Astrocyte (in vitro differentiated cells and primary cell): ENCODE data around the gene KHK. TPM values are rescaled to one million over a fixed set of nuclear protein-coding genes. Genes with fewer than 3 reads are reported as not detected.

Experiments
- DNase-seq: peaks from one replicate; pipeline ENCODE4 v3.0.0-alpha.2; 2010; ENCODE audit warnings: low read depth
- FAIRE-seq: peaks from 2 replicates; lab custom pipeline; 2011; peaks lifted over from hg19 to GRCh38; lab: Jason Lieb, UNC
- H2AFZ ChIP-seq: 2 replicates; pipeline ENCODE4 v1.6.0; 2012; ENCODE audit warnings: low read depth, low read length, inconsistent platforms
- H3K27ac ChIP-seq: 2 replicates; pipeline ENCODE4 v1.5.1; 2011; ENCODE audit warnings: low read depth, low read length, inconsistent platforms
- H3K27me3 ChIP-seq: 2 replicates; pipeline ENCODE4 v1.6.0; 2011; ENCODE audit warnings: low read length, inconsistent platforms; ENCODE audit not compliant: insufficient read depth
- H3K36me3 ChIP-seq: 2 replicates; pipeline ENCODE4 v1.5.1; 2011; ENCODE audit warnings: low read length, inconsistent platforms; ENCODE audit not compliant: insufficient read depth
- H3K4me1 ChIP-seq: 2 replicates; pipeline ENCODE4 v1.5.1; 2011; ENCODE audit warnings: low read length, inconsistent platforms; ENCODE audit not compliant: insufficient read depth
- H3K4me2 ChIP-seq: 2 replicates; pipeline ENCODE4 v1.6.0; 2012; ENCODE audit warnings: low read length, inconsistent platforms
- H3K4me3 ChIP-seq: 2 replicates; pipeline ENCODE4 v1.5.1; 2011; ENCODE audit warnings: low read depth, mild to moderate bottlenecking, low read length, inconsistent platforms; ENCODE audit not compliant: insufficient read depth
- H3K79me2 ChIP-seq: 2 replicates; pipeline ENCODE4 v1.6.0; 2012; ENCODE audit warnings: mild to moderate bottlenecking, low read length, inconsistent platforms; ENCODE audit not compliant: insufficient read depth
- H3K9ac ChIP-seq: 2 replicates; pipeline ENCODE4 v1.6.0; 2012; ENCODE audit warnings: mild to moderate bottlenecking, low read length, inconsistent platforms
- H3K9me3 ChIP-seq: 2 replicates; pipeline ENCODE4 v1.5.1; 2012; ENCODE audit warnings: low read depth, mild to moderate bottlenecking, low read length, inconsistent platforms; ENCODE audit not compliant: insufficient read depth
- H4K20me1 ChIP-seq: 2 replicates; pipeline ENCODE4 v1.6.0; 2012; ENCODE audit warnings: low read length, inconsistent platforms; ENCODE audit not compliant: insufficient read depth
- H3K27ac Mint-ChIP-seq: one replicate; pipeline ENCODE4 v1.8.0; 2021; ENCODE audit warnings: mild to moderate bottlenecking, mixed read lengths; ENCODE audit not compliant: unreplicated experiment
- H3K27me3 Mint-ChIP-seq: one replicate; pipeline ENCODE4 v1.8.0; 2021; ENCODE audit warnings: low read depth, mixed read lengths; ENCODE audit not compliant: unreplicated experiment
- H3K36me3 Mint-ChIP-seq: one replicate; pipeline ENCODE4 v1.8.0; 2021; ENCODE audit warnings: low read depth, mixed read lengths; ENCODE audit not compliant: unreplicated experiment
- H3K4me1 Mint-ChIP-seq: one replicate; pipeline ENCODE4 v1.8.0; 2021; ENCODE audit warnings: low read depth, mixed read lengths; ENCODE audit not compliant: unreplicated experiment
- H3K4me3 Mint-ChIP-seq: one replicate; pipeline ENCODE4 v1.8.0; 2021; ENCODE audit warnings: mild to moderate bottlenecking, moderate library complexity, mixed read lengths; ENCODE audit not compliant: unreplicated experiment
- H3K9me3 Mint-ChIP-seq: one replicate; pipeline ENCODE4 v1.8.0; 2021; ENCODE audit warnings: mild to moderate bottlenecking, mixed read lengths; ENCODE audit not compliant: unreplicated experiment
- CTCF ChIP-seq: IDR thresholded peaks from 2 replicates; pipeline ENCODE4 v1.5.1; 2011; ENCODE audit warnings: low read depth, mild to moderate bottlenecking, inconsistent platforms, low read length, moderate library complexity; ENCODE audit not compliant: insufficient read depth
- EZH2 ChIP-seq: IDR thresholded peaks from 2 replicates; pipeline ENCODE4 v1.6.1; 2012; ENCODE audit warnings: mild to moderate bottlenecking, low read length, inconsistent platforms; ENCODE audit not compliant: insufficient read depth
- total RNA-seq: library from RNA; stranded (reverse); gene quantifications from 2 replicates; pipeline ENCODE4 v1.2.1, GENCODE V29; 2021

The KHK gene
- total RNA-seq, 1 donor from 2014 or later, result 0.95 TPM

- peaks cover 2% of the 10 kb centered on the region for H3K9me3 Mint-ChIP-seq
- no peak overlapping the region for H3K4me2 ChIP-seq
- H3K27me3 Mint-ChIP-seq, result peaks cover 24% of the 10 kb centered on the region
- H3K9me3 ChIP-seq, result no peaks in the 10 kb centered on the region
- no peak overlapping the region for H3K4me3 ChIP-seq
- no peak overlapping the region for H2AFZ ChIP-seq
- no peaks in the 10 kb centered on the region for H3K36me3 ChIP-seq
- H3K27me3 ChIP-seq, result no peaks in the 10 kb centered on the region
- H3K36me3 Mint-ChIP-seq, result no peaks in the 10 kb centered on the region
- H4K20me1 ChIP-seq, result peaks cover 3% of the 10 kb centered on the region
- H3K4me1 Mint-ChIP-seq, result no peaks in the 10 kb centered on the region
- H3K27ac Mint-ChIP-seq, result no peak overlapping the region
- TF ChIP-seq EZH2 (no peak), CTCF (no peak)
- H3K4me3 Mint-ChIP-seq, result no peak overlapping the region
- FAIRE-seq (no peak), DNase-seq (no peak)
- no peaks in the 10 kb centered on the region for H3K79me2 ChIP-seq
- H3K9ac ChIP-seq, result no peak overlapping the region
- peaks cover 19% of the 10 kb centered on the region for H3K4me1 ChIP-seq
- no peak overlapping the region for H3K27ac ChIP-seq
Measured at GRCh38 chr2:27089111-27089954, 2.8 kb downstream of the KHK start.

- no peaks in the 10 kb centered on the region for H3K79me2 ChIP-seq
- no peak for TF ChIP-seq EZH2
- TF ChIP-seq CTCF, result no peak
- H3K27ac Mint-ChIP-seq, result no peak overlapping the region
- peaks cover 24% of the 10 kb centered on the region for H3K27me3 Mint-ChIP-seq
- no peaks in the 10 kb centered on the region for H3K4me1 Mint-ChIP-seq
- no peak overlapping the region for H3K4me3 Mint-ChIP-seq
- FAIRE-seq, result no peak
- H3K36me3 Mint-ChIP-seq, result no peaks in the 10 kb centered on the region
- H3K36me3 ChIP-seq, result no peaks in the 10 kb centered on the region
- H3K27me3 ChIP-seq, result no peaks in the 10 kb centered on the region
- no peaks in the 10 kb centered on the region for H3K9me3 ChIP-seq
- H4K20me1 ChIP-seq, result no peaks in the 10 kb centered on the region
- H3K9me3 Mint-ChIP-seq, result peaks cover 2% of the 10 kb centered on the region
- no peak overlapping the region for H3K4me2 ChIP-seq
- no peak overlapping the region for H2AFZ ChIP-seq
- H3K4me3 ChIP-seq, result no peak overlapping the region
- DNase-seq, result no peak
- H3K9ac ChIP-seq, result no peak overlapping the region
- peaks cover 2% of the 10 kb centered on the region for H3K4me1 ChIP-seq
- no peak overlapping the region for H3K27ac ChIP-seq
Measured at GRCh38 chr2:27091746-27092695, 5.4 kb downstream of the KHK start.
